ENCODE data around the gene LZTR1.

- TF ChIP-seq POLR2A (IDR thresholded peaks at IDR 0.05) (no peak), CTCF (IDR thresholded peaks at IDR 0.05) (no peak)
Observed at GRCh38 chr22:20940904-20941385, 41.2 kb upstream of the LZTR1 start.
